IMR-90 (cell line): ENCODE results near the gene TMEM221. TPM values are rescaled to one million over a fixed set of nuclear protein-coding genes. Genes with fewer than 3 reads are reported as not detected.

Experiments used
- ATAC-seq: fragments of 200-7000 bp; cut with Tn5 transposase; 2 replicates; pipeline ENCODE4 v1.9.1; 2020; ENCODE audit warnings: low read depth, mild to moderate bottlenecking, moderate library complexity
- BruUV-seq: library from RNA; stranded (reverse); fragments of 400-500 nt; replicated peaks from 2 replicates; lab custom pipeline; 2021; lab: Mats Ljungman, UMichigan
- CTCF ChIA-PET: fragments of 300-600 bp; formaldehyde crosslinking; extraction: SDS; loops from one replicate; lab custom pipeline; 2021; ENCODE audit warnings: antibody characterized with exemption; lab: Yijun Ruan, JAX
- POLR2A ChIA-PET: fragments of 300-600 bp; sonication (Branson Sonifier 250); formaldehyde crosslinking; loops from one replicate; lab custom pipeline; 2022; ENCODE audit warnings: antibody characterized with exemption; ENCODE audit not compliant: unreplicated experiment; lab: Charles Lee
- DNase-seq: peaks from one replicate; pipeline ENCODE4 v3.0.0; 2013
- H2AFZ ChIP-seq: replicated peaks from 2 replicates; pipeline ENCODE3; 2013; ENCODE audit warnings: low read length, mild to moderate bottlenecking; ENCODE audit not compliant: poor library complexity
- H2AK5ac ChIP-seq: 2 replicates; pipeline ENCODE4 v1.6.1; 2013; ENCODE audit warnings: low read depth, low read length, inconsistent platforms
- H2AK9ac ChIP-seq: replicated peaks from 2 replicates; pipeline ENCODE3; 2013; ENCODE audit warnings: mild to moderate bottlenecking, low read depth, low read length, moderate library complexity; ENCODE audit not compliant: poor library complexity
- H2BK120ac ChIP-seq: 2 replicates; pipeline ENCODE4 v1.6.1; 2013; ENCODE audit warnings: low read depth, low read length, inconsistent platforms
- H2BK15ac ChIP-seq: 3 replicates; pipeline ENCODE4 v1.6.1; 2013; ENCODE audit warnings: low read depth, low read length, inconsistent platforms
- H2BK20ac ChIP-seq: 2 replicates; pipeline ENCODE4 v1.6.1; 2013; ENCODE audit warnings: low read depth, mild to moderate bottlenecking, inconsistent platforms, low read length, moderate library complexity
- H2BK5ac ChIP-seq: 2 replicates; pipeline ENCODE4 v1.6.1; 2013; ENCODE audit warnings: mild to moderate bottlenecking, low read depth, low read length, inconsistent platforms; ENCODE audit not compliant: poor library complexity, severe bottlenecking
- H3K14ac ChIP-seq: replicated peaks from 2 replicates; pipeline ENCODE4 v1.6.1; 2013; ENCODE audit warnings: low read depth, low read length, inconsistent platforms
- H3K18ac ChIP-seq: 2 replicates; pipeline ENCODE4 v1.6.1; 2013; ENCODE audit warnings: low read depth, low read length, control low read depth
- H3K23ac ChIP-seq: 2 replicates; pipeline ENCODE4 v1.6.1; 2013; ENCODE audit warnings: low read depth, low read length, inconsistent platforms
- H3K27ac ChIP-seq: 2 replicates; pipeline ENCODE4 v1.5.1; 2013; ENCODE audit warnings: mild to moderate bottlenecking, control low read depth, low read length; ENCODE audit not compliant: insufficient read depth
- H3K27me3 ChIP-seq: 2 replicates; pipeline ENCODE4 v1.6.1; 2013; ENCODE audit warnings: low read length; ENCODE audit not compliant: control insufficient read depth, insufficient read depth
- H3K36me3 ChIP-seq: 2 replicates; pipeline ENCODE4 v1.6.1; 2013; ENCODE audit warnings: low read length, mixed read lengths; ENCODE audit not compliant: control insufficient read depth, insufficient read depth
- H3K4ac ChIP-seq: 2 replicates; pipeline ENCODE4 v1.6.1; 2013; ENCODE audit warnings: low read depth, low read length, inconsistent platforms
- H3K4me1 ChIP-seq: 2 replicates; pipeline ENCODE4 v1.6.1; 2013; ENCODE audit warnings: low read length, mixed read lengths; ENCODE audit not compliant: control insufficient read depth, insufficient read depth
- H3K4me2 ChIP-seq: 2 replicates; pipeline ENCODE4 v1.6.1; 2013; ENCODE audit warnings: low read depth, mild to moderate bottlenecking, control low read depth, low read length, moderate library complexity
- H3K4me3 ChIP-seq: 2 replicates; pipeline ENCODE4 v1.5.1; 2013; ENCODE audit warnings: low read depth, mild to moderate bottlenecking, control low read depth, low read length, moderate library complexity; ENCODE audit not compliant: insufficient read depth
- H3K56ac ChIP-seq: 2 replicates; pipeline ENCODE4 v1.6.1; 2013; ENCODE audit warnings: low read length, inconsistent platforms; ENCODE audit not compliant: insufficient read depth; ENCODE audit errors: extremely low read depth
- H3K79me1 ChIP-seq, 2 experiments: 2 replicates each; pipeline ENCODE4 v1.6.1; 2013; ENCODE audit warnings: low read length in 2 of 2, inconsistent platforms in 1 of 2, low read depth in 1 of 2
- H3K9ac ChIP-seq: 2 replicates; pipeline ENCODE4 v1.6.1; 2013; ENCODE audit warnings: low read depth, low read length, control low read depth
- H3K9me1 ChIP-seq: 2 replicates; pipeline ENCODE4 v1.6.1; 2013; ENCODE audit warnings: low read length, inconsistent platforms; ENCODE audit not compliant: insufficient read depth
- H3K9me3 ChIP-seq: 2 replicates; pipeline ENCODE4 v1.6.1; 2013; ENCODE audit warnings: low read length; ENCODE audit not compliant: control insufficient read depth, insufficient read depth
- H4K20me1 ChIP-seq: 2 replicates; pipeline ENCODE4 v1.6.1; 2013; ENCODE audit warnings: low read length, inconsistent platforms; ENCODE audit not compliant: insufficient read depth
- H4K5ac ChIP-seq: 2 replicates; pipeline ENCODE4 v1.6.1; 2013; ENCODE audit warnings: mild to moderate bottlenecking, low read depth, low read length, control low read depth
- H4K8ac ChIP-seq, 2 experiments: 2 replicates each; pipeline ENCODE4 v1.6.1; 2013; ENCODE audit warnings: low read depth in 2 of 2, low read length in 2 of 2, control low read depth in 1 of 2, inconsistent platforms in 1 of 2
- H4K91ac ChIP-seq: 2 replicates; pipeline ENCODE4 v1.6.1; 2013; ENCODE audit warnings: low read depth, low read length, inconsistent platforms; ENCODE audit not compliant: insufficient read depth
- BHLHE40 ChIP-seq: fragments of 150-350 bp; IDR thresholded peaks from 2 replicates; pipeline ENCODE4 v1.6.1; 2016; ENCODE audit warnings: mild to moderate bottlenecking, low read depth, low read length
- CEBPB ChIP-seq: IDR thresholded peaks from 2 replicates; pipeline ENCODE4 v1.6.1; 2012; ENCODE audit warnings: low read depth, low read length, improper control_type of control experiment
- CHD1 ChIP-seq: IDR thresholded peaks from 2 replicates; pipeline ENCODE4 v1.6.1; 2012; ENCODE audit warnings: low read depth, low read length, improper control_type of control experiment
- CTCF ChIP-seq: conservative IDR thresholded peaks from 2 replicates; pipeline ENCODE4 v1.5.1; 2012; ENCODE audit warnings: mild to moderate bottlenecking, low read depth, low read length, improper control_type of control experiment
- ELK1 ChIP-seq: fragments of 150-350 bp; IDR thresholded peaks from 2 replicates; pipeline ENCODE4 v1.6.1; 2016; ENCODE audit warnings: low read depth, mild to moderate bottlenecking, low read length, moderate library complexity, borderline replicate concordance
- FOS ChIP-seq: fragments of 150-350 bp; IDR thresholded peaks from 2 replicates; pipeline ENCODE4 v1.6.1; 2016; ENCODE audit warnings: low read depth, low read length
- MAFK ChIP-seq: IDR thresholded peaks from 2 replicates; pipeline ENCODE4 v1.6.1; 2012; ENCODE audit warnings: low read depth, low read length, improper control_type of control experiment
- MAZ ChIP-seq: IDR thresholded peaks from 2 replicates; pipeline ENCODE4 v1.6.1; 2012; ENCODE audit warnings: low read depth, mild to moderate bottlenecking, low read length, improper control_type of control experiment, moderate library complexity, borderline replicate concordance
- MXI1 ChIP-seq: IDR thresholded peaks from 2 replicates; pipeline ENCODE4 v1.6.1; 2012; ENCODE audit warnings: low read depth, mild to moderate bottlenecking, low read length, moderate library complexity, borderline replicate concordance
- NFE2L2 ChIP-seq: fragments of 150-350 bp; IDR thresholded peaks from 2 replicates; pipeline ENCODE4 v1.6.1; 2016; ENCODE audit warnings: low read depth, mild to moderate bottlenecking, low read length
- POLR2A ChIP-seq: IDR thresholded peaks from 2 replicates; pipeline ENCODE4 v1.6.1; 2012; ENCODE audit warnings: mild to moderate bottlenecking, low read depth, low read length
- RAD21 ChIP-seq: IDR thresholded peaks from 2 replicates; pipeline ENCODE4 v1.6.1; 2012; ENCODE audit warnings: low read length, improper control_type of control experiment
- RCOR1 ChIP-seq: IDR thresholded peaks from 2 replicates; pipeline ENCODE4 v1.6.1; 2012; ENCODE audit warnings: mild to moderate bottlenecking, low read length, improper control_type of control experiment; ENCODE audit not compliant: insufficient replicate concordance
- RFX5 ChIP-seq: IDR thresholded peaks from 2 replicates; pipeline ENCODE4 v1.8.0; 2012; ENCODE audit warnings: low read depth, mild to moderate bottlenecking, low read length, moderate library complexity
- SMC3 ChIP-seq: fragments of 150-350 bp; IDR thresholded peaks from 2 replicates; pipeline ENCODE4 v1.6.1; 2016; ENCODE audit warnings: low read depth, mild to moderate bottlenecking, antibody characterized with exemption, low read length, moderate library complexity
- USF2 ChIP-seq: fragments of 150-350 bp; IDR thresholded peaks from 2 replicates; pipeline ENCODE4 v1.6.1; 2017; ENCODE audit warnings: mild to moderate bottlenecking, antibody characterized with exemption, low read length, low read depth
- WGBS, 2 experiments: methylation state at CpG; one replicate each; pipeline versions ENCODE4 v1.1.5 to v1.1.7; 2013; ENCODE audit warnings: missing lambda C conversion rate in 2 of 2; ENCODE audit not compliant: insufficient read length in 1 of 2; ENCODE audit errors: extremely low coverage in 2 of 2; 5-methylcytosine and 5-hydroxymethylcytosine counted together
- dilution Hi-C: fragments of 300-500 bp; cut with HindIII; formaldehyde crosslinking; loops from one replicate; pipeline ENCODE4 v1.14.3; 2018; ENCODE audit warnings: low sequenced_read_pairs; ENCODE audit not compliant: unreplicated experiment
- in situ Hi-C: fragments of 300-500 bp; cut with MboI; formaldehyde crosslinking; loops from 3 replicates; pipeline ENCODE4 v1.14.3; 2019; ENCODE audit warnings: low sequenced_read_pairs, inconsistent platforms, mixed read lengths
- intact Hi-C: fragments of 100-400 bp; cut with micrococcal nuclease; formaldehyde crosslinking; loops from 2 replicates; pipeline ENCODE4 v1.10.0; 2022
- polyA plus RNA-seq, 3 experiments: library from polyadenylated mRNA; depleted of rRNA; stranded (reverse); fragments of >200 nt; gene quantifications; 2 replicates each; pipeline ENCODE4 v1.2.3, GENCODE V29; 2012; ENCODE audit warnings: low replicate concordance in 1 of 3
- total RNA-seq: library from RNA; depleted of rRNA; stranded (reverse); fragments of >200 nt; gene quantifications from 2 replicates; pipeline ENCODE4 v1.2.3, GENCODE V29; 2012

The TMEM221 gene
- total and polyA plus RNA-seq, 2 of the 4 experiments (the other 2 are of a cell fraction) = 0.12 TPM; not detected in 1

GRCh38 chr19:17424743-17425365 lies 23.6 kb downstream of the TMEM221 start:
- H3K79me1 ChIP-seq = peaks cover 5 to 9% of the 10 kb centered on the region in 2 experiments; a peak in 3 of 4 replicates
- no peak overlapping the region for H3K4ac ChIP-seq
- H2AK5ac ChIP-seq = no peak overlapping the region
- dilution Hi-C loops (no loop called here), in situ Hi-C loops (no loop called here), intact Hi-C loops (no loop called here)
- no peak overlapping the region for H2BK20ac ChIP-seq
- no peak overlapping the region for H4K91ac ChIP-seq
- H3K18ac ChIP-seq = no peak overlapping the region
- H3K23ac ChIP-seq = no peak overlapping the region
- H4K5ac ChIP-seq = no peak overlapping the region
- 0 out of 2 replicates have a peak, but pooled peaks cover 2% of the 10 kb centered on the region for H3K4me1 ChIP-seq
- DNase-seq (peak; percentile 23), ATAC-seq (peak; percentile 86)
- H2AFZ ChIP-seq = peak overlapping the region; percentile 56
- H2BK15ac ChIP-seq = no peak overlapping the region
- 30% methylated on average over 6 of the region's 27 CpGs; no CpG with 5 or more reads in 1 of the 2 experiments for WGBS, 2 experiments
- no peak overlapping the region for H2AK9ac ChIP-seq
- H4K8ac ChIP-seq = no peak overlapping the region
- ChIA-PET CTCF (no interaction called here), POLR2A (no interaction called here)
- no peaks in the 10 kb centered on the region for H3K27me3 ChIP-seq
- H3K27ac ChIP-seq = no peak overlapping the region
- no peak overlapping the region for H2BK5ac ChIP-seq
- no TSS peak for BruUV-seq
- no peak overlapping the region for H3K14ac ChIP-seq
- no peaks in the 10 kb centered on the region for H4K20me1 ChIP-seq
- no peak overlapping the region for H3K4me2 ChIP-seq
- H3K9ac ChIP-seq = no peak overlapping the region
- no peak overlapping the region for H2BK120ac ChIP-seq
- no peak overlapping the region for H3K56ac ChIP-seq
- H3K9me3 ChIP-seq = no peaks in the 10 kb centered on the region
- H3K4me3 ChIP-seq = no peak overlapping the region
- H3K9me1 ChIP-seq = 0 out of 2 replicates have a peak, but pooled peaks cover 3% of the 10 kb centered on the region
- TF ChIP-seq MXI1 (no peak), FOS (no peak), CHD1 (no peak), MAZ (no peak), CEBPB (no peak), RAD21 (peak; percentile 35; the same call in 1 of the 2 replicates), RCOR1 (no peak), SMC3 (no peak), RFX5 (no peak), MAFK (no peak), CTCF (peak; percentile 46), POLR2A (no peak), ELK1 (no peak), NFE2L2 (no peak), USF2 (no peak), BHLHE40 (no peak)
- H3K36me3 ChIP-seq = peaks cover 5% of the 10 kb centered on the region; the same call in 1 of the 2 replicates
